Measurements from ENCODE around the gene PAPSS2.

The PAPSS2 gene

GRCh38 chr10:87670586-87670985, 10.9 kb downstream of the PAPSS2 start:
- no peak overlapping the region for H3K4me3 ChIP-seq (ENCODE audit: insufficient read depth, low read length, poor library complexity, severe bottlenecking)
- H3K79me2 ChIP-seq (ENCODE audit: insufficient read depth, low read length), result no peaks in the 10 kb centered on the region
- H3K4me2 ChIP-seq (ENCODE audit: low read depth, low read length, poor library complexity, severe bottlenecking), result no peak overlapping the region
- no peaks in the 10 kb centered on the region for H3K9me3 ChIP-seq (ENCODE audit: insufficient read depth, low read length)
- no peak overlapping the region for H3K9ac ChIP-seq (ENCODE audit: low read length)
- H3K9me2 ChIP-seq (replicated peaks; ENCODE audit: insufficient read depth, low read length), result no peaks in the 10 kb centered on the region
- no peaks in the 10 kb centered on the region for H3K27me3 ChIP-seq (ENCODE audit: low read length)
- no peak overlapping the region for H3K27ac ChIP-seq (ENCODE audit: low read depth, low read length)
- no peaks in the 10 kb centered on the region for H4K20me1 ChIP-seq (ENCODE audit: low read depth, low read length)
- TF ChIP-seq CTCF (IDR thresholded peaks at IDR 0.05; ENCODE audit: insufficient read depth, low read length, poor library complexity, severe bottlenecking), result no peak
- no peak for TF ChIP-seq EZH2phosphoT487 (conservative IDR thresholded peaks at IDR 0.05; ENCODE audit: low read length)
- H2AFZ ChIP-seq (ENCODE audit: low read depth, low read length, severe bottlenecking), result no peak overlapping the region
- no peaks in the 10 kb centered on the region for H3K36me3 ChIP-seq (ENCODE audit: low read length)
- H3F3A ChIP-seq (ENCODE audit: insufficient read depth), result no peaks in the 10 kb centered on the region

GRCh38 chr10:87671139-87671815, 11.6 kb downstream of the PAPSS2 start:
- no peaks in the 10 kb centered on the region for H3K9me3 ChIP-seq (ENCODE audit: insufficient read depth, low read length)
- H3K4me3 ChIP-seq (ENCODE audit: insufficient read depth, low read length, poor library complexity, severe bottlenecking), result no peak overlapping the region
- H3F3A ChIP-seq (ENCODE audit: insufficient read depth), result no peaks in the 10 kb centered on the region
- H3K36me3 ChIP-seq (ENCODE audit: low read length), result no peaks in the 10 kb centered on the region
- H3K79me2 ChIP-seq (ENCODE audit: insufficient read depth, low read length), result no peaks in the 10 kb centered on the region
- no peaks in the 10 kb centered on the region for H3K9me2 ChIP-seq (replicated peaks; ENCODE audit: insufficient read depth, low read length)
- H4K20me1 ChIP-seq (ENCODE audit: low read depth, low read length), result no peaks in the 10 kb centered on the region
- H3K27ac ChIP-seq (ENCODE audit: low read depth, low read length), result no peak overlapping the region
- no peak for TF ChIP-seq EZH2phosphoT487 (conservative IDR thresholded peaks at IDR 0.05; ENCODE audit: low read length)
- TF ChIP-seq CTCF (IDR thresholded peaks at IDR 0.05; ENCODE audit: insufficient read depth, low read length, poor library complexity, severe bottlenecking), result no peak
- no peak overlapping the region for H3K4me2 ChIP-seq (ENCODE audit: low read depth, low read length, poor library complexity, severe bottlenecking)
- H2AFZ ChIP-seq (ENCODE audit: low read depth, low read length, severe bottlenecking), result no peak overlapping the region
- no peak overlapping the region for H3K9ac ChIP-seq (ENCODE audit: low read length)
- H3K27me3 ChIP-seq (ENCODE audit: low read length), result no peaks in the 10 kb centered on the region

- Histone ChIP-seq H3K4me2 (ENCODE audit: low read depth, low read length, poor library complexity, severe bottlenecking) (no peak overlapping the region), H2AFZ (ENCODE audit: low read depth, low read length, severe bottlenecking) (no peak overlapping the region), H4K20me1 (ENCODE audit: low read depth, low read length) (no peaks in the 10 kb centered on the region), H3F3A (ENCODE audit: insufficient read depth) (no peaks in the 10 kb centered on the region), H3K9ac (ENCODE audit: low read length) (no peak overlapping the region), H3K27me3 (ENCODE audit: low read length) (no peaks in the 10 kb centered on the region), H3K9me2 (replicated peaks; ENCODE audit: insufficient read depth, low read length) (no peaks in the 10 kb centered on the region), H3K36me3 (ENCODE audit: low read length) (no peaks in the 10 kb centered on the region), H3K27ac (ENCODE audit: low read depth, low read length) (no peak overlapping the region), H3K79me2 (ENCODE audit: insufficient read depth, low read length) (no peaks in the 10 kb centered on the region), H3K9me3 (ENCODE audit: insufficient read depth, low read length) (no peaks in the 10 kb centered on the region), H3K4me3 (ENCODE audit: insufficient read depth, low read length, poor library complexity, severe bottlenecking) (no peak overlapping the region)
- TF ChIP-seq CTCF (IDR thresholded peaks at IDR 0.05; ENCODE audit: insufficient read depth, low read length, poor library complexity, severe bottlenecking) (no peak), EZH2phosphoT487 (conservative IDR thresholded peaks at IDR 0.05; ENCODE audit: low read length) (no peak)
These were observed 12.9 kb downstream of the PAPSS2 start for GRCh38 chr10:87672551-87672950.

Measured in SU-DHL-6 (cell line).